OCI-LY3 (cell line): ENCODE measurements around the gene CASZ1.

Experiments
- EZH2phosphoT487 ChIP-seq: fragments of 200-600 bp; shearing (Covaris generic); IDR thresholded peaks from 2 replicates; pipeline ENCODE4 v1.6.1; 2018; ENCODE audit warnings: antibody characterized with exemption, mixed run types, low read depth
- TF ChIP-seq, protein P1 (sequence below): fragments of 200-600, 300-600 bp; sonication (generic); IDR thresholded peaks from 2 replicates; pipeline ENCODE4 v1.5.1; 2014; ENCODE audit warnings: antibody characterized with exemption, low read length, low read depth

DNA sequence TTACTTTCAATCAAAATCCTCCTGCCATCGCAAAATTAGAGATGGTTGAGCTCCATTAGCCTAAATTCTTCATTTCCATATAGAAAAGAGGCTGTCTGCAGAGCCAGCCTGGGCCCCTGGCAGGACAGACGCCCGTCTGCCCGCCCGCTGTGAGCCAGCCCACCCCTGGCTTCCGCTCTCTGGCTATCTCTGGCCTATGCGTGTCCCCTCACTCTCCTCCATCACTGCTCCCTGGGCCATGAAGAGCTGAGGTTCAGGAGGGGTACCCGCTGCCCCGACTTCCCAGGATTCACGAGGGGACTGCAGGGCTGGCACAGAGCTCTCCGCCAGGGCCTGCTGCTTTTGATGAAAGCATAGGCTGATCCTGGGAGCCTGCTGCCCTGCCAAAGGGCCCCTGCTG, 117.6 kb downstream of the CASZ1 start:
- TF ChIP-seq, protein P1, sequence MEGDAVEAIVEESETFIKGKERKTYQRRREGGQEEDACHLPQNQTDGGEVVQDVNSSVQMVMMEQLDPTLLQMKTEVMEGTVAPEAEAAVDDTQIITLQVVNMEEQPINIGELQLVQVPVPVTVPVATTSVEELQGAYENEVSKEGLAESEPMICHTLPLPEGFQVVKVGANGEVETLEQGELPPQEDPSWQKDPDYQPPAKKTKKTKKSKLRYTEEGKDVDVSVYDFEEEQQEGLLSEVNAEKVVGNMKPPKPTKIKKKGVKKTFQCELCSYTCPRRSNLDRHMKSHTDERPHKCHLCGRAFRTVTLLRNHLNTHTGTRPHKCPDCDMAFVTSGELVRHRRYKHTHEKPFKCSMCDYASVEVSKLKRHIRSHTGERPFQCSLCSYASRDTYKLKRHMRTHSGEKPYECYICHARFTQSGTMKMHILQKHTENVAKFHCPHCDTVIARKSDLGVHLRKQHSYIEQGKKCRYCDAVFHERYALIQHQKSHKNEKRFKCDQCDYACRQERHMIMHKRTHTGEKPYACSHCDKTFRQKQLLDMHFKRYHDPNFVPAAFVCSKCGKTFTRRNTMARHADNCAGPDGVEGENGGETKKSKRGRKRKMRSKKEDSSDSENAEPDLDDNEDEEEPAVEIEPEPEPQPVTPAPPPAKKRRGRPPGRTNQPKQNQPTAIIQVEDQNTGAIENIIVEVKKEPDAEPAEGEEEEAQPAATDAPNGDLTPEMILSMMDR = no peak
- TF ChIP-seq EZH2phosphoT487 = no peak
